ENCODE results near the gene TBXT.

DNA sequence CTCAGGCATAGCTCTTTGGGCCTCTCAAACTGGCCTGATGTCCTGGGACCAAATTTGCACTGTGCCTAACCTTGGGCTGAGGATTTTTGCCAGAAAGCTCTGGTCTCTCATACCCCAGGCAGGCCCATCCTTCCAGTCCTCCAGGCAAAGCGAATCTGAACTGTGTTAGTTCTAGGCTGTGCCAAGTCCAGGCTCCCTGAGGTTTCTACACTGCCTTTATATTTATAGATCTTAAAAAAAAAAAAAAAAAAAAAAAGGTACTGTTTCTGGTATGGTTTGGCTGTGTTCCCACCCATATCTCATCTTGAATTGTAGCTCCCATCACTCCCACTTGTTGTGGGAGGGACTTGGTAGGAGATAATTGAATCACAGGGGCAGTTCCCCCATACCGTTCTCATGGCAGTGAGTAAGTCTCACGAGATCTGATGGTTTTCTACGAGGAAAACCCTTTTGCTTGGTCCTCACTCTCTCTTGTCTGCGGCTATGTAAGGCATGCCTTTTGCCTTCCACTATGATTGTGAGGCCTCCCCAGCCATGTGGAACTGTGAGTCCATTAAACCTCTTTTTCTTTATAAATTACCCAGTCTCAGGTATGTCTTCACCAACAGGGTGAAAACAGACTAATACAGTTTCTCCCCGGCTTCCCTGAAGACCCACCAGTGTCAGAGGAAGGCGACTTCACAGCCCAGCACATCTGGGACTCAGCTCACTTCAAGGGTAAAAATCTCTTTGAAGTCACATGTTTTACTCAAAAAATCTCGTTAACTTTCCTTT is 39.0 kb upstream of the TBXT start:
- no peak for TF ChIP-seq TAF1 (IDR thresholded peaks at IDR 0.05; ENCODE audit: borderline replicate concordance, low read depth, low read length)
- TF ChIP-seq POLR2A (IDR thresholded peaks at IDR 0.05; ENCODE audit: low read depth, low read length), result no peak

Measured in GM12892 (cell line).